ENCODE data around the gene SRRM4. TPM values are rescaled to one million over a fixed set of nuclear protein-coding genes. Genes with fewer than 3 reads are reported as not detected.

Gene SRRM4
- total RNA-seq, 1 donor from 2014 or later: not detected

DNA sequence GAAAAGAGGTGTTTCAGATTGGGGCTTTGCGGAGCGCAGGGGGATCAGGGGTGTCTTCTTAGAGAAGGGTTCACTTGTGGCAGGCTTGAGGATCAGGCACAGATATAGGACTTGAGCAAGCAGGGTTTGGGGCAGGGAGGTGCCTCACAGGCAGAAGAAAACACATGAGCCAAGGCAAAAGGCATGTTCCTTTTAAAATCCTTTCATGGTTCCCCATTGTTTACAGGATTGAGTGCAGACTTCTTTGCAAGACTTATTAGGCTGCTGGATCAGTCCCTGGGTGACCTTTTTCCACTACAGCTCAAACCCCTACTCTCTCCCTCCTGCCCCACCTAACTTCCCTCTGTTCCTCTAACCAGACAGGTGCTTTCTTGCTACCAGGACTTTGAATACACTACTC is 217.1 kb downstream of the SRRM4 start:
- Mint-ChIP-seq H3K9me3 (no peaks in the 10 kb centered on the region), H3K4me1 (ENCODE audit: low read depth) (no peaks in the 10 kb centered on the region)

DNA sequence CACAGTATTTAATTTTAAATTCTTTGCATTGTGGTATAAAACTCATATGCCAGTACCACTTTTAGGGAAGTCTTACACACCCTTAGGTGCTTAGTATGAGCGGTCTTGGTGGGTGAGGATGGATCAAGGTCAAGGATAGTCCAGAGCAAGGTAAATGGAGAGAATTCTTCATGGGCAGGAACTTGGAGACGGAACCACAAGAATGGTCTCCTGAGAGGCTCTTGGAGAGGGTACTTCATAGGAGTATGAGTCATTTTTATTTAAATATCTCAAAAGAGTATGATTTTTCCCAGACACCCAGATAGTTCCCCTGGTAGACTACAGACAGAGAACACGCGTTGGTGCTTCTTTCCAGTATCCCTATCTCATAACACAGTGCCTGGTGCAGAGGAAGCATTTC is 219.3 kb downstream of the SRRM4 start:
- Mint-ChIP-seq H3K9me3 (no peaks in the 10 kb centered on the region), H3K27me3 (ENCODE audit: low read depth) (no peaks in the 10 kb centered on the region), H3K4me3 (ENCODE audit: low read depth) (no peak overlapping the region), H3K27ac (no peak overlapping the region), H3K4me1 (ENCODE audit: low read depth) (no peaks in the 10 kb centered on the region), H3K36me3 (ENCODE audit: low read depth) (no peaks in the 10 kb centered on the region)
- DNase-seq (ENCODE audit: low spot score): no peak
- intact Hi-C loops (cut with micrococcal nuclease): no loop called here

More for the DNA sequence above, 217.1 kb downstream of the SRRM4 start:
- DNase-seq (ENCODE audit: low spot score): no peak
- Mint-ChIP-seq H3K27ac (no peak overlapping the region), H3K27me3 (ENCODE audit: low read depth) (no peaks in the 10 kb centered on the region), H3K36me3 (ENCODE audit: low read depth) (no peaks in the 10 kb centered on the region), H3K4me3 (ENCODE audit: low read depth) (no peak overlapping the region)
- intact Hi-C loops (cut with micrococcal nuclease): no loop called here

GRCh38 chr12:119201789-119202543 is 220.6 kb downstream of the SRRM4 start:
- no peaks in the 10 kb centered on the region for H3K4me1 Mint-ChIP-seq (ENCODE audit: low read depth)

DNA sequence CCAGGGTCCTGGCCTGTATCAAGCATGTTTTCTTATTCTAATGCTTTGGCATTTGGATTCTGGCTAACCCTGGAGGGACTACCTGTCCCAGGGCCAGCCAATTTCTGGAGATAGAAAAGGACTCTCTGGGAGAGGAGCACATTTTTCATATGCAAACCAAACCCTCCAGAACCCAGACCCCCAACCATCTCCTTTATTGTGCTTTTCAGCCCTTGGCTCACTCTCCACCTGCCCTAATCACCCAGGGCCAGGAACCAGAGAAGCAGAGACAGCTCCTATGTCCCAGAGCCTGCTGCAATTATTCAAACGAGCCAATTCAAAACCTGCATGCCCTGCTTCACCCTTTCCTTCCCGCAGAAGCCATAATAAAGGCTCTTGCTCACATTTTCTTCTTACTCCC is 221.2 kb downstream of the SRRM4 start:
- no peaks in the 10 kb centered on the region for H3K9me3 Mint-ChIP-seq
- no peaks in the 10 kb centered on the region for H3K36me3 Mint-ChIP-seq (ENCODE audit: low read depth)
- no peak overlapping the region for H3K27ac Mint-ChIP-seq
- intact Hi-C loops (cut with micrococcal nuclease): no loop called here
- H3K4me3 Mint-ChIP-seq (ENCODE audit: low read depth): no peak overlapping the region
- H3K27me3 Mint-ChIP-seq (ENCODE audit: low read depth): no peaks in the 10 kb centered on the region
- no peak for DNase-seq (ENCODE audit: low spot score)
- no peaks in the 10 kb centered on the region for H3K4me1 Mint-ChIP-seq (ENCODE audit: low read depth)

More at GRCh38 chr12:119201789-119202543, 220.6 kb downstream of the SRRM4 start:
- no peaks in the 10 kb centered on the region for H3K27me3 Mint-ChIP-seq (ENCODE audit: low read depth)
- intact Hi-C loops (cut with micrococcal nuclease): no loop called here
- H3K4me3 Mint-ChIP-seq (ENCODE audit: low read depth): no peak overlapping the region
- H3K36me3 Mint-ChIP-seq (ENCODE audit: low read depth): no peaks in the 10 kb centered on the region
- no peak overlapping the region for H3K27ac Mint-ChIP-seq
- no peaks in the 10 kb centered on the region for H3K9me3 Mint-ChIP-seq
- no peak for DNase-seq (ENCODE audit: low spot score)

DNA sequence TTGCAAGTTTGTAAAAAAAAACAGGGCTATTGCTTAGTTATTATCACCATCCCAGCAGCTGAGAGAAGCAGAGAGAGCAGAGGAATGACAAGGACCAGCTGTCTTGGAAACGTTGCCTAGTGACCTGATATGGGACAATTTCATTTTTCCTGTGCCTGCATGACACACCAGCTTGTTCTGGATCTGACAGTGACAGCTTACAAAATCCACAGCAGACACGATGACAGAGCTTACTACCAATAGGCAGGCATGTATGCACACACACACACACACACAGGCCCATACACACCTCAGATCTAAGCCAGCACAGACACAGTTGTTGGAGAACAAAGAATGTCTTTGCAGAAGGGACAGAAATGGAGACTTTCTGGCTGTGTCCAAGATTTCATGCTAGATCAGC is 222.8 kb downstream of the SRRM4 start:
- no peaks in the 10 kb centered on the region for H3K36me3 Mint-ChIP-seq (ENCODE audit: low read depth)
- H3K9me3 Mint-ChIP-seq: no peaks in the 10 kb centered on the region
- DNase-seq (ENCODE audit: low spot score): no peak
- intact Hi-C loops (cut with micrococcal nuclease): no loop called here
- H3K4me3 Mint-ChIP-seq (ENCODE audit: low read depth): no peak overlapping the region
- H3K4me1 Mint-ChIP-seq (ENCODE audit: low read depth): no peaks in the 10 kb centered on the region
- H3K27me3 Mint-ChIP-seq (ENCODE audit: low read depth): no peaks in the 10 kb centered on the region
- no peak overlapping the region for H3K27ac Mint-ChIP-seq

GRCh38 chr12:119204671-119205285 is 223.4 kb downstream of the SRRM4 start:
- Mint-ChIP-seq H3K27me3 (ENCODE audit: low read depth) (no peaks in the 10 kb centered on the region), H3K9me3 (no peaks in the 10 kb centered on the region), H3K4me1 (ENCODE audit: low read depth) (no peaks in the 10 kb centered on the region), H3K4me3 (ENCODE audit: low read depth) (no peak overlapping the region), H3K27ac (no peak overlapping the region), H3K36me3 (ENCODE audit: low read depth) (no peaks in the 10 kb centered on the region)
- intact Hi-C loops (cut with micrococcal nuclease): no loop called here
- no peak for DNase-seq (ENCODE audit: low spot score)

DNA sequence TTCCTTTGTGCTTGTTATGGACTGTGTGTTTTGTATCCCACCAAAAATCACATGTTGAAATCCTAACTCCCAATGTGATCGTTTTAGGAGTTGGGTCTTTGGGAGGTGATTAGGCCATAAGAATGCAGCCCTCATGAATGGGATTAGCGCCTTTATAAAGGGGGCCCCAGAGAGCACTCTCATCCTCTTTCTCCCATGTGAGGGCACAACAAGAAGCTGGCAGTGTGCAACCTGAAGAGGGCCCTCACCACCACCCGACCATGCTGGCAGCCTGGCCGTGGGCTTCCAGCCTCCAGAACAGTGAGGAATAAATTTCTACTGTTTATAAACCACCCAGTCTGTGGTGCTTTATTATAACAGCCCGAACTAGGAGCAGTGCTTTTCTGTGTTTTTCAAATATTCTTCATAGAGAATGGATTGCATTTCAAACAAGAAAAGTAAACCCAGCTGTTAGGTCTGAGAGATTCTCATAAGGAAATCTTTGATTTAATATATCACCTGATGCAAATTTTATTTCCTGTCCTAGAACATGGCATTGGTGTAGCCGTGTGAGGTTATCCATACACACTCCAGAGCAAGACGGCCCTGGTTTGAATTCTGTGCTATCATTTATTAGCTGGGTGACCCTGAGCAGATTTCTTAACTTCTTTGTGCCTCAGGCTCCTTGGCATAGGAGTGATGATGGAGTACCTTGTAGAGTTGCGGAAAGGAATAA is 225.2 kb downstream of the SRRM4 start:
- H3K27me3 Mint-ChIP-seq (ENCODE audit: low read depth): no peaks in the 10 kb centered on the region
- DNase-seq (ENCODE audit: low spot score): no peak
- H3K9me3 Mint-ChIP-seq: no peaks in the 10 kb centered on the region
- H3K36me3 Mint-ChIP-seq (ENCODE audit: low read depth): no peaks in the 10 kb centered on the region
- intact Hi-C loops (cut with micrococcal nuclease): no loop called here
- no peaks in the 10 kb centered on the region for H3K4me1 Mint-ChIP-seq (ENCODE audit: low read depth)
- H3K4me3 Mint-ChIP-seq (ENCODE audit: low read depth): no peak overlapping the region
- H3K27ac Mint-ChIP-seq: no peak overlapping the region

DNA sequence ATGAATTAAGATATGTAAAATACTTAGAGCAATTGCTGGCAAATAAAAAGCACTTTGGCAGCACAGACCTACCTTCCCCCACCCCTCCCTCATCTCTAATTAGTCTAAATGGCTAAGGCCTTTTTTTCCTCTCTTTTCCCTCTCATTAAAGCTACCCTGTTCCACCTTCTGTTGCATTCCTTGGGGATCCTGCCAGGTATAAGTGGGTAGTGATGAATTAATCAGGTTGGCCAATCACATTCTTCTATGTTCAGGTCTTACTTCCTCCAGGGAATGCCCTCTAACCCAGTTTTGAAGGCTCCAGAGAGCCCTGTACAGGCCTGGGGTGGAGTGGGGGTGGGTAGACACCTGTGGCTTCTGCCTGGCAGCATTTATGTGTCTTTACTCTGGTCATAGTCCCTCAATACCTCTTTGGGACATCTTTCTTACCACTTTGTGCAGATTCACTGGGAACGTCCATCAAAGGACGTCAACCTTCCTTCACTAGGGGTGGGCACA is 225.8 kb downstream of the SRRM4 start:
- DNase-seq (ENCODE audit: low spot score): no peak
- Mint-ChIP-seq H3K4me1 (ENCODE audit: low read depth) (no peaks in the 10 kb centered on the region), H3K9me3 (no peaks in the 10 kb centered on the region), H3K36me3 (ENCODE audit: low read depth) (no peaks in the 10 kb centered on the region), H3K4me3 (ENCODE audit: low read depth) (no peak overlapping the region), H3K27me3 (ENCODE audit: low read depth) (no peaks in the 10 kb centered on the region), H3K27ac (no peak overlapping the region)
- intact Hi-C loops (cut with micrococcal nuclease): no loop called here

DNA sequence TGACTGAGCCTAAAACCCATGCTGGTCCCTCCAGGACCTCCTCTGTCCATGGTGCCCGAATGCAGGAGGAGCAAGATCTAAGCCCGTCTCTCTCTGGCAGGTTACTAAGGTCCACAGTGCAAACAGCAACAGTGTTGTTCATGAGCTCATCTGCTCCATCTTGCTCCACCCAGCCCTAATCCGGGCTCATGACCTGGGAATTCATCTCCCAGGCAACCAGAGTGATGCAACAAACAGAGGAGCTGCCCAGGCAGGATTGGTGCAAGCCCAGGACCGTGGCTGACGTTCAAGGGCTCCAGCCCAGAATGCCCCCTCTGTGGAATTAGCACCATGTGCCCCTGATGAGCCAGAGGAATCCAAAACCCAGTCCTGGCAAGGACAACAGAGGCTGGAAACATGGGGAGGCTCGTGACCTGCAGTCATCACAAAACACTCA is 227.3 kb downstream of the SRRM4 start:
- Mint-ChIP-seq H3K9me3 (no peaks in the 10 kb centered on the region), H3K27ac (no peak overlapping the region), H3K36me3 (ENCODE audit: low read depth) (no peaks in the 10 kb centered on the region), H3K4me3 (ENCODE audit: low read depth) (no peak overlapping the region), H3K4me1 (ENCODE audit: low read depth) (no peaks in the 10 kb centered on the region), H3K27me3 (ENCODE audit: low read depth) (no peaks in the 10 kb centered on the region)
- no peak for DNase-seq (ENCODE audit: low spot score)
- intact Hi-C loops (cut with micrococcal nuclease): no loop called here

DNA sequence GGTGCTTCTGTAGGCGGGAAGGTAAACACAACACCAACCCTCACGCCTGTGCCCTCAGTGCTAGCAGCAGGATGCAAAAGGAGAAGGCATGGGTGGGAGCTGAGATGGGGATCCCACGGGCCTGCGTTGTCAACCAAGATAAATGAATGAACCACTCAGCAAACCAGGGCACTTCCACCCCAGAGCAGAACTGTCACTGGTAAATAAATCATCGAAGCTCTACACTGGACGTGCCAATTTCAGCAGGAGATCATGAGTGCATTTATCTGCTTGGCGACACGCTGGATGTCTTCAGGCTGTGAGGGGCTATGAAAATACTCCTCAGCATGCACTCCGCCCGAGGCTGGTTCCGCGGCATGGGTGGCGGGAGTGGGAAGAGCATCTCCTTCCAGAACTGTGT is 230.5 kb downstream of the SRRM4 start:
- Mint-ChIP-seq H3K9me3 (no peaks in the 10 kb centered on the region), H3K36me3 (ENCODE audit: low read depth) (no peaks in the 10 kb centered on the region), H3K27me3 (ENCODE audit: low read depth) (no peaks in the 10 kb centered on the region), H3K27ac (no peak overlapping the region), H3K4me3 (ENCODE audit: low read depth) (no peak overlapping the region), H3K4me1 (ENCODE audit: low read depth) (no peaks in the 10 kb centered on the region)
- intact Hi-C loops (cut with micrococcal nuclease): no loop called here
- no peak for DNase-seq (ENCODE audit: low spot score)

Other genes starting within 250 kb of the SRRM4 start
- gene HSPB8, start 197.4 kb downstream of the SRRM4 start, total RNA-seq: not detected in 2 replicates